Hepatocyte (in vitro differentiated cells): ENCODE results near the gene CARS1.

Experiments used
- EZH2 ChIP-seq: fragments of 200-600 bp; sonication (generic); IDR thresholded peaks from 2 replicates; pipeline ENCODE4 v1.6.1; 2016; ENCODE audit warnings: antibody characterized with exemption, mild to moderate bottlenecking, borderline replicate concordance
- EZH2phosphoT487 ChIP-seq: fragments of 200-600 bp; sonication (generic); IDR thresholded peaks from one replicate; pipeline ENCODE4 v1.6.1; 2018; ENCODE audit warnings: antibody characterized with exemption, mild to moderate bottlenecking, low read depth, moderate library complexity; ENCODE audit not compliant: unreplicated experiment, severe bottlenecking
- TF ChIP-seq, protein P1 (sequence below): fragments of 200-600 bp; sonication (generic); IDR thresholded peaks from 2 replicates; pipeline ENCODE4 v1.5.1; 2016; ENCODE audit warnings: antibody characterized with exemption, mild to moderate bottlenecking; ENCODE audit not compliant: poor library complexity

DNA sequence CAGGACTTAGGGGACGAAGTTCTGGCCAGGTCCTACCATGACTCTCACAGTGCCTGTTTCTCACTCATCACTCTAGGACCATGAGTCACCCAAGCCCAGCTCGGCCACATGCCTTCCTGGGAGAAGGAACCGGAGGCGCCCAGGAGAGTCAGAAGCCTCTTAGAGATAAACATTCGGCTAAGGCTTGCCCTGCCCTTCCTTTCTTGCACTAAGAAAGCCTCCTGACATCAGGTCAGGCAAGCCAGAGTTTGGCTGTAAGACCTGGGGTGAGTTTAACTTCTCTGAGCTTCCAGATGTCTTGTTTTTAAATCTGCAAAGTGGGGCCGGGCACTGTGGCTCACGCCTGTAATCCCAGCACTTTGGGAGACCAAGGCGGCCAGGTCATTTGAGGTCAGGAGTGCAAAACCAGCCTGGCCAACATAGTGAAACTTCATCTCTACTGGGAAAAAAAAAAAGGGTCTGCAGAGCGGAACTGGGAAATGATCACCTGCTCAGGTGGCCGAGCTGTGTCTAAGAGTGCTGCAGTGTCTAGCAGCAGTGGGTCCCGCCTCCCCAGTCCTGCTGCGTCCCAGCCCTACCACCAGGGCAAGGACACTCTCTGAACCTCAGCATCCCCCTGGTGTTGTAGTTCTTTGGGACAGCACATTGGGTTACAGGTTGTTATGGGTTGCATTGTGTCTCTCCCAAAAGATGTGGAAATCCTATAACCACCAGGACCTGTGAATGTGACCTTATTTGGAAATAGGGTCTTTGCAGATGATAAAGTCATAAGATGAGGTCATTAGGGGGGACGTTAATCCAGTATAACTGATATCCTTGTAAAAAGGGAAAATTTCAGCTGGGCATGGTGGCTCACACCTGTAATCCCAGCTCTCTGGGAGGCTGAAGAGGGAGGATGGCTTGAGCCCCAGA is 1.8 kb upstream of the CARS1 start:
- TF ChIP-seq, protein P1, sequence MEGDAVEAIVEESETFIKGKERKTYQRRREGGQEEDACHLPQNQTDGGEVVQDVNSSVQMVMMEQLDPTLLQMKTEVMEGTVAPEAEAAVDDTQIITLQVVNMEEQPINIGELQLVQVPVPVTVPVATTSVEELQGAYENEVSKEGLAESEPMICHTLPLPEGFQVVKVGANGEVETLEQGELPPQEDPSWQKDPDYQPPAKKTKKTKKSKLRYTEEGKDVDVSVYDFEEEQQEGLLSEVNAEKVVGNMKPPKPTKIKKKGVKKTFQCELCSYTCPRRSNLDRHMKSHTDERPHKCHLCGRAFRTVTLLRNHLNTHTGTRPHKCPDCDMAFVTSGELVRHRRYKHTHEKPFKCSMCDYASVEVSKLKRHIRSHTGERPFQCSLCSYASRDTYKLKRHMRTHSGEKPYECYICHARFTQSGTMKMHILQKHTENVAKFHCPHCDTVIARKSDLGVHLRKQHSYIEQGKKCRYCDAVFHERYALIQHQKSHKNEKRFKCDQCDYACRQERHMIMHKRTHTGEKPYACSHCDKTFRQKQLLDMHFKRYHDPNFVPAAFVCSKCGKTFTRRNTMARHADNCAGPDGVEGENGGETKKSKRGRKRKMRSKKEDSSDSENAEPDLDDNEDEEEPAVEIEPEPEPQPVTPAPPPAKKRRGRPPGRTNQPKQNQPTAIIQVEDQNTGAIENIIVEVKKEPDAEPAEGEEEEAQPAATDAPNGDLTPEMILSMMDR, result no peak
- no peak for TF ChIP-seq EZH2phosphoT487
- TF ChIP-seq EZH2, result no peak
